ENCODE results near the gene CXCL13.

- TF ChIP-seq CTCF (IDR thresholded peaks at IDR 0.05; ENCODE audit: low read length) (no peak), EZH2 (optimal IDR thresholded peaks at IDR 0.05; ENCODE audit: low read depth, low read length) (no peak), EZH2phosphoT487 (IDR thresholded peaks at IDR 0.05; ENCODE audit: low read length) (no peak)
Measured at GRCh38 chr4:77631276-77631675, 25.7 kb downstream of the CXCL13 start.
